ENCODE results near the gene PRKCB. TPM values are rescaled to one million over a fixed set of nuclear protein-coding genes. Genes with fewer than 3 reads are reported as not detected.
"Not testable (repeated sequence)": the region's sequence is repeated elsewhere in the genome, so short reads cannot be mapped to it uniquely, and the experiment has no call there.

Gene PRKCB
- total RNA-seq, 1 donor from 2014 or later, result 2.5 TPM

DNA sequence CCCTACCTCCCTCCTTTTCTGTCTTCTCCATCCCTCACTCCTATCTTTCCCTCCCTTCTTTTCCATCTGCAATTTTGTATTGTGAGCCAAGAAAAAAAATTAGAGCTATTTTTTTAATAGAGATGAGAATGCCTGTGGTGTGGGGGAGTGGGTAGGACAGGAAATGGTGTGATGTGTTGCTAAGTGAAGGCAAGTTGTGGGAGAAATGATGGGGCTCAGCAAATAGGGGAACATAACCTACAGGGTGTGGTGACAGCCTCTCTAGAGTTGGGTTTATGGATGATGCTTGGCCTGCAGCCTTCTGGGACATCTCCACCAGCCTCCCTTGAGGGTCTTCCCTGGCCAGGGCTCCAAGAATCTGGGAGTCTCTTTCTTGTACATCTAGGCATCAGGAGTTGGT lies 257.3 kb downstream of the PRKCB start:
- DNase-seq (no peak), ATAC-seq (no peak)
- intact Hi-C loops (cut with micrococcal nuclease), result no loop called here

DNA sequence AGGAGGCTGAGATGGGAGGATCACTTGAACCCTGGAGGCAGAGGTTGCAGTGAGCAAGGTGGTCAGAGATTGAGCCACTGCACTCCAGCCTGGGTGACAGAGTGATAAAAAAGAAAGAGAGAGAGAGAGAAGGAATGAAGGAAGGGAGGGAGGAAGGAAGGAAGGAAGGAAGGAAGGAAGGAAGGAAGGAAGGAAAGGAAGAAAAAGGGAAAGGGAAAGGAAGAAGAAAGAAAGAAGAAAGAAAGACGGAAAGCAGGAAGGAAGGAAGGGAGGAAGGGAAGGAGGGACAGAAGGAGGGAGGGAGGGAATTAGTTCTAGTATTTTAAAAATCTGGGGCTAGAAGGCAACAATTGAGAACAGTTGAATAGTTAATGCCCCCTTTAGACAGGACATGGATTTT lies 258.9 kb downstream of the PRKCB start:
- ATAC-seq (no peak), DNase-seq (no peak)
- intact Hi-C loops (cut with micrococcal nuclease), result no loop called here

DNA sequence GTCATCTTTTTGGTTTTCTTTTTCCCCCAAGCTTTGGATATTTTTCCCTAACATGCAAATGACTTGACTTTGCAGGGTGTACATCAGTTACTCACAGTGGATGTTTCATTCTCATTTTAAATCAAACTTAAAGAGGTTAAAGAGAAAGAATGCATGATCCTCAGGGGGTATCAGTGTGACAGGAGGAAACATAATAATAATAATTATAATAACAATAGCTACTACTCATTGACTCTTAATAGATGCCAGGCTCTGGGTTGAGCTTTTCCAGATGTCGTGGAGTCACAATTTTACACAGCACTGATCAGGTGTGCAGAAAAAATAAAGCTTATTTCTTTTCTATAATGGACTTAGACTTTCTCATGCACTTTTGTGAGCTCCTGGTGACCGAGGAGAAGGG lies 263.1 kb downstream of the PRKCB start:
- ATAC-seq (no peak), DNase-seq (no peak)
- intact Hi-C loops (cut with micrococcal nuclease), result no loop called here

DNA sequence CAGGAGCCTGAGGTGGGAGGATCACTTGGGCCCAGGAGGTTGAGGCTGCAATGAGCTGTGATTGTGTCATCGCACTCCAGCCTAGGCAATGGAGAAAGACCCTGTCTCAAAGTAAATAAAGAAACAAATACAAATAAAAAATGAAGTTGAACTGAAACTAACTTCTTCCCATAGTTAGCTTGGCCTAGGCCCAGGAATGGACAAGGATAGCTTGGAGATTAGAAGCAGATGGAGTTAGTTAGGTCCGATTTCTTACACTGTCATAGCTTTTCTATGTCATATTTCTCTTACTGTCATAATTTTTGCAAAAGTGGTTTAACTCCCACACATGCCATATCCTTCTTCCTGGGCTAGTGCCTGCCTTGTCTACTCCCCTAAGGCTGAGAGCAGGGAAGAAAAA lies 265.6 kb downstream of the PRKCB start:
- intact Hi-C loops (cut with micrococcal nuclease), result no loop called here
- ATAC-seq, result no peak

DNA sequence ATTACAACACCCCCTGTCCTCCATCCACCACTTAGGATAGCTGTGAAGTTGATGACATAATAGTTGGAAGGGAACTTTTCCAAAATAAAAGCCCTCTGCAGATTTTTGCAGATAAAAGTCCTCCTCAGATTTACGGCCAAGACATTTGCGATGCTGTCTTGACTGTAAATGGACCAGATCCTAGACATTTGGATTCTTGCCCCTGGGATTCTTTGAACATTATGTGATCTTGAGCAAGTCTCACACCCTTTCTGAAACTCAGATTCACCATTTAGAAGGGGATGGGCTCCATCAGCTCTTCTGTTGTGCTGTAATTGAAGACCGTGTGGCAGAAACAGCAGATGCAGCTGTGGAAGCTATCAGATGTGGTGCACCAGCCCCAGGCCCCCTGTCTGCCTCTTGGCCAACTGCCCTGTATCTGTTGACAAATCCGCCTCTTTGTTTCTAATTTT lies 266.5 kb downstream of the PRKCB start:
- intact Hi-C loops (cut with micrococcal nuclease), result no loop called here
- no peak for ATAC-seq
- DNase-seq, result no peak

More for the DNA sequence above, 265.6 kb downstream of the PRKCB start:
- DNase-seq, result no peak

DNA sequence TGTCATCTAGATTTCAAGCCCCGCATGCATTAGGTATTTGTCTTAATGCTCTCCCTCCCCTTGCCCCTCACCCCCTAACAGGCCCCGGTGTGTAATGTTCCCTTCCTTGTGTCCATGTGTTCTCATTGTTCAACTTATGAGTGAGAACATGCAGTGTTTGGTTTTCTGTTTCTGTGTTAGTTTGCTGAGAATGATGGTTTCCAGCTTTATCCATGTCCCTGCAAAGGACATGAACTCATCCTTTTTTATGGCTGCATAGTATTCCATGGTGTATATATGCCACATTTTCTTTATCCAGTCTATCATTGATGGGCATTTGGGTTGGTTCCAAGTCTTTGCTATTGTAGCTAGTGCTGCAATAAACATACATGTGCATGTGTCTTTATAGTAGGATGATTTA lies 269.7 kb downstream of the PRKCB start:
- intact Hi-C loops (cut with micrococcal nuclease); ATAC-seq; DNase-seq: not testable (repeated sequence)

DNA sequence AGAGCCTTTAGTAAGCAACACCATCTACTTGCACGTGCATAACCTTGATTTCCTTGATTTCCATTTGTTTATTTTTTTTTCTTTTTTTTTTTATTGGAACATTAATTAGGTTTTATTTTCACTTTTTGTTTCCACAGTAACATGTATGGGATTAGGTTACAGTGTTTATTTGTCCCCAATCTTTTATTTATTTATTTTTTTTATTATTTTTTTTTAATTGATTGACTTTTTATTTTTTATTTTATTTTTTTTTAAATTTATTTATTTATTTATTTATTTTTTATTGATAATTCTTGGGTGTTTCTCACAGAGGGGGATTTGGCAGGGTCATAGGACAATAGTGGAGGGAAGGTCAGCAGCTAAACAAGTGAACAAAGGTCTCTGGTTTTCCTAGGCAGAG lies 272.3 kb downstream of the PRKCB start:
- intact Hi-C loops (cut with micrococcal nuclease); ATAC-seq; DNase-seq: not testable (repeated sequence)

DNA sequence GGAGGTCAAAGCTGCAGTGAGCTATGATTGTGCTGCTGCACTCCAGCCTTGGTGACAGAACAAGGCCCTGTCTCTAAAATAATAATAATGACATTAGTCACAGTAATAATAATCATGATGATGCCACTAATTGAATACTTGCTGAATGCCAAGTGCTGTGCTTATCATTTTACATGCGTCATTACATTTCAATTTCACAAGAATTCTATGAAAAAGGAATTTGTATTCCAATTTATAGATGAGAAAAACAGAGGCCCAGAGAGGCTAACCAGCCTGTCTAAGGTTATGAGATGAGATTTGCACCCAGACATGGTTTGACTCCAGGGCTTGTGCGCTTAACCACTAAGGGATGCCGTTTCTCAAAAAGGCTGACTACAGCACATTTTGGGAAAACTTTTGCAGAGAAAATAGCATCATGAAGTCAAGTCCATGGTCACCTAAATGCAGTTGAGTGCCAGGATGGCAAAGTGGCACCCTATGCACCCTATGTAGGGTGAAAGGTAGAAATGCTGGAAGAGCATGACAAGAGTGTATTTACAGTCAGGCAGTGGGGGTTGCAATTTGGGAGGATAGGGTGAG lies 276.0 kb downstream of the PRKCB start:
- no peak for DNase-seq
- intact Hi-C loops (cut with micrococcal nuclease), result no loop called here
- no peak for ATAC-seq

DNA sequence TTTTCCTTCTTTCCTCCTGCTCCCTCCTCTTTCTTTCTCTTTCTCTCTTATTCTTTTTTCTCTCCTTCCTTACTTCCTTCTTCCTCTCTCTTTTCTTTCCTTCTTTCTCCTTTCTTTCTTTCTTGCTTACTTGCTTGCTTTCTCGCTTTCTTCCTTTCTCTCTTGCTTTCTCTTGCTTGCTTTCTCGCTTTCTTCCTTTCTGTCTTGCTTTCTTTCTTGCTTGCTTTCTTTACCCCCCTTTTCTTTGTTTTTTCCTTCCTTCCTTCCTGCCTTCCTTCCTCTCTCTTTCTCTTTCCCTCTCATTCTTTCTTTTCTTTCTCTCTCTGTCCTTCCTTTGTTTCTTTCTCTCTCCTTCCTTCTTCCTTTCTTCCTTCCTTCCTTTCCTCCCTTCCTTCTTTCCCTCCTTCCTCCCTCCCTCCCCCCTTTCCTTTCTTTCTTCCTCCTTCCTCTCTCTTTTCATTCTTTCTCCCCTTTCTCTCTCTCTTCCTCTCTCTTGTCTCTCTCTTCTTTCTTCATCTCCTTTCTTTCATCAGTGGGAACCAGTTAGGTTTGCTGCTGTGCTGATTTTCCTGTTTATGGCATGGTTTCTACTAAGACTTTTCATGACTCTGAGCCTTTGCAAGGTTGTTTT lies 277.4 kb downstream of the PRKCB start:
- intact Hi-C loops (cut with micrococcal nuclease), result no loop called here
- ATAC-seq (no peak), DNase-seq (no peak)

DNA sequence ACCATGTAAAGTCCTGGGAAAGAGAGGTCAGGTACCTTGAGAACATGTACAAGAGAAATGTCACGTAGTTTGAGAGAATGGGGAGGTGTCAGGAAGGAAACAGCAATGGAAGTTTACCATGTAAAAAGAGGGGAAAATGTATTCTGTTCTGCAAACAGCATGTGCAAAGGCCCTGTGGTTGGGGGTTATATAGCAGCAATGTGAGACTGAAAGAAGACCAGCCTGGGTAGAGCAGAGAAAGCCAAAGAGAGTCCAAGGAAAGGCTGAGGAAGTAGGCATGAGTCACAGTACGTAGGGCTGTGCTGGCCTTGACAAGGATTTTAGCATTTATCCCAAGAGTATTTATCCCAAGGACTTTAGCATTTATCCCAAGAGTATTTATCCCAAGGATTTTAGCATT lies 279.1 kb downstream of the PRKCB start:
- intact Hi-C loops (cut with micrococcal nuclease), result no loop called here
- DNase-seq, result no peak
- no peak for ATAC-seq

DNA sequence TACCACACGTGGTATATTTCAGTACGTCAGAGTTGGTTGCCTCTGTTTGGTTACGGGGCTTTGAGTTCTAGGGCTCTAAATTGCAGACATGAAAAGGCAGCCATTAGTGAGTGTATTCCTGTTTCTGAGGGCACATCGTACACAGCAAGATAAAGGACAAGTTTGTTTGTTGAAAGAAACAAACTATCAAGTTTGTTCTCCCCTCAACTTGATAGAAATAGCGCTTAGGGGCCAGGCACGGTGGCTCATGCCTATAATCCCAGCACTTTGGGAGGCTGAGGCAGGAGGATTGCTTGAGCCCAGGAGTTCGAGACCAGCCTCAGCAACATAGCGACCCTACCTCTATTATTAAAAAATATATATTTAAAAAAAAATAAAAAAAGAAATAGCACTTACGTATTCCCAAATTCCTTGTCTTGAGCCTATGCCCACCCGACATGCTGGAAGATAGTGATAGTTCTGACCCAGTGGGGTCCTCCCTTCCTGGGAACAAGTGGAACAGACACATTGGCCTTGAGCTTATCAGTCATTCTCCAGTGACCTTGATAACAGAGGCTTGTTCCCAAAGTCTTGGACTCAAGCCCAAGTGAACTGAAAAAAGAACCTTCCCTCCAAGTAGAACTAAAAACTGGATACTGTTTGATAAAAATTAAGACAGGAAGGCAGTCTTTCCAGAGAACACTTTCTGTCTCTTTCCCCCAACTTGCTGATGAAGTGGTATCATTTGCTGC lies 280.4 kb downstream of the PRKCB start:
- peak; percentile 76 for ATAC-seq
- intact Hi-C loops (cut with micrococcal nuclease), result no loop called here

DNA sequence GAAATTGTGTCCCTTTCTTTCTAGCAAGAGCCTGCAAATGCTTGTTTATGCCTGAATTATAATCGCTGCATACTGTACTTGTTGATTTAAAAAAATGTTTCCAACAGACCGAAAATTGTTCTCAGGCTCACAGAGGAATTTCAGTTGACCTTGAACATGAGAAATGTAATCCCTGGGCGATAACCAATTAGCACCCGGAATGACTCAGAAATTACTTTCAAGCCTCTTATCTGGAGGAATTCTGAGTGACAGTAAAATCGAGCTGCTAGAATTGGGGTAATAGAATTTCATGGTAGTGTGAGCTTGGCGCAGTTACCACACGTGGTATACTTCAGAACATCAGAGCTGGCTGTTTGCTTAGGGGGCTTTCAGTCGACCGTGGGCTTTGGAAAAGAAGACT lies 281.2 kb downstream of the PRKCB start:
- DNase-seq, result no peak
- peak; percentile 50 for ATAC-seq
- intact Hi-C loops (cut with micrococcal nuclease), result no loop called here

More for the DNA sequence above, 280.4 kb downstream of the PRKCB start:
- DNase-seq, result no peak

DNA sequence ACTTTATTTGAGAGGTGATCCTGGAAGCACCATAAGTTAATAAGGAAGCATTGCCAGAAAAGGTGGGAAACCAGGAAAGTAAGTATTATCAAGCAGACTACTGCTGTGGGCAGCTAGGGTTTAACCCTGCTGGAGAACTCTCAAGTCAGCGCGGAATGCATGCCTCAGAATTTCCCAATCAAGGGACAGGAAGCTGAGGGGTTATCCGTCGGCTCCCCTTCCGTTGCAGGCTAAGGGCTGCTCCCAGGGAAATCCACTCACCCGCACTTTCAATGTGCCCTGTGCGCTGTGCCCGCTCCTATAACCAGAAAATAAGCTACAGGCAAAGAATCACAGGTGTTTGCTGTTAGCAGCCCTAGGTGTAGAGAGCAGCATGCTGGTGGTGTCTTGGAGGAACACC lies 281.9 kb downstream of the PRKCB start:
- ATAC-seq (no peak), DNase-seq (no peak)
- intact Hi-C loops (cut with micrococcal nuclease), result no loop called here

DNA sequence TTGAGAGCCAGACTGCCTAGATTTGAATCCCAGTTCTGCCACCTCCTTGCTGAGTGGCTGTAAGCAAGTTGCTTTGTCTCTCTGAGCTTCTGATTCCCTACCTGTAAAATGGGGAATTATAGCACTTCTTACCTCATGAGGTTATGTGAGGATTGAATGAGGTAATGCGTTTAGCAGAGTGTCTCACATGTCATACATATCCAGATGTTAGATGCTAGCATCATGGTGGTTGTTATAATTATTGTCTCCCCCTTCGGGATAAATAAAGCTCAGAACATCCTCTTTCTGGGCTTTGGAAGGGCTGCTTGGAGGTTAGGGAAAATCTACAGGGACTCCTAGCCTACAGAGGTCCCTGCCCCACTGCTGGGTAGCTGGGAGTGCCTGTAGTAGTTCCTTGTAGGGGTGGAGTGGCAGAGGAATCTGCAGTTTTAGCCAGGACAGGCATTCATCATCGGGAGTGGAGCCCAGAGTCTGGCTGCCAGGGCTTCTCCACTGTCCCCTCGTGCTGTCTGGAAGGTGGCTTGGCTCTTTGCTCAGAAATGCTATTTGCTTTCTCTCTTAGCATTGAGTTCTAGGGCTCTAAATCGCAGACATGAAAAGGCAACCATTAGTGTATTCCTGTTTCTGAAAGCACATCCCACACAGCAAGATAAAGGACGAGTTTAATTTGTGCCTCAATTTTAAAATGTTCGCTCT lies 282.5 kb downstream of the PRKCB start:
- intact Hi-C loops (cut with micrococcal nuclease), result no loop called here
- ATAC-seq (peak; percentile 87), DNase-seq (peak; percentile 34)

DNA sequence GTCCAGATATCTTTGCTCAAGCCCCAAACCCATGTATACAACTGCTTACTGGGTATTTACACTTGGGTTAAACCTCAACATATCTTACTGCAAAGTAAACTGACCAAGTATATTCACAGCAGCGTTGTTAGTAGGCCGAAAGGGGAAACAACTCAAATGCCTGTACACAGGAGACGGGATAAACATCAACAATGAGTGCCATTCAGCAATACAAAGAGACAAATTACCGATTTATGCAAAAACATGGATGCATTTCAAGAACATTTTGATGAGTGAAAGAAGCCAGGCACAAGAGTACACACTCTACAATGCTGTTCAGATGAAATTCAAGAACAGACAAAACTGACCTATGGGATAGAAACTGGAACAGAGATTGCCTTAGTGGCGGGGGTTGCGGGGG lies 284.0 kb downstream of the PRKCB start:
- ATAC-seq, result no peak
- DNase-seq, result no peak
- intact Hi-C loops (cut with micrococcal nuclease), result no loop called here

DNA sequence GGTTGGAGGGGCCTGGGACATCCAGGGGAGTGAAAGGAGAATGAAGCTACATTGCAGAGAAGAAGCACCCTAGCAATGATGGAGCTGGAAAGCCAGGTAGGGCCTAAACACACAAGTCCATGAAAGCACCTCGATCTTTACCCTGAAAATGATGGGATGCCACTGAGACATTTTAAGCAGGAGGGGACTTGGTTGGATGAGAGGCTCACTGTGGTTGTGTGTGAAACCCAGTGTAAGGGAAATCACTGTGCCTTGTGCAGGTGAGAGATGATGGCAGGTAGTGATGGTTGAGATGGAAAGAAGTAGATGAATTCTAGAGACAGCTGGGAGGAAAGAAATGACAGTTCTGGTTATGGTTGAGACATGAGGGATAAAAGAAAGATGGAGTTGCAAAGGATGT lies 287.5 kb downstream of the PRKCB start:
- DNase-seq (no peak), ATAC-seq (no peak)
- intact Hi-C loops (cut with micrococcal nuclease), result no loop called here

DNA sequence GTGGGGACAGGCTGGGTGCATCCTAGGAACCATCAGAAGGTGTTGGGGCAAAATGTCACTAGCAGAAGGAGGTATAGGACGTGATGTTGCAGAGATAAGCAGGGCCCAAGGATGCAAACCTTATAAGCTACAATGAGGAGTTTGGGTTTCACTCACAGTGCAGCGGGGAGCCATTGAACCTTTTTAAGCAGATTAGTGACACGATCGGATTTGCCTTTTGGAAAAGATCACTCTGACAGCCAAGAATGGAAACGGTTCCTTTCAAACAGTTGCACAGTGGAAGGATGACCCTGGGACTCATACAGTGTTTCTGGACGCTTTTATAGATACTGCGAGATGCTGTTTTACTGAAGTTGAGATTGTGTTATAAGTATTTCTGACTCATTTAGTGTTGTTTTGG lies 288.5 kb downstream of the PRKCB start:
- DNase-seq (no peak), ATAC-seq (no peak)
- intact Hi-C loops (cut with micrococcal nuclease), result no loop called here

DNA sequence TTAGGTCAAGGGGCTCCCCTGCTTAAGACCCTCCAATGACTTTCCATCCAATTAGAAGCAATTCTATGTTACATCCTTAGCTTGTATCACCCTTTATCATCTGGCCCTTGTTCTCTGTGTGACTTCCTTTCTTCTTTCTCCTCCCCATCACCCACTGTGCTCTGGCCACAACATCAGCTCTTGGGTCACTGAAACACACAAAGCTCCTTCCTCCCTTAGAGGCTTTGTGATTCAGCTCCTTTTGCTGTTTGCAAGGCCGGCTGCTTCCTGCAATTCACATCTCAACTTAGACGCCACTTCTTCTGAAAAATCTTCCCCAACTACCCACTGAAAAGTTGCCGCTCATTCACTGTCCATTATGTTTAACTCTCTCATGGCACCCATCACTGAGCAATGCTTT lies 289.4 kb downstream of the PRKCB start:
- intact Hi-C loops (cut with micrococcal nuclease), result no loop called here
- DNase-seq (no peak), ATAC-seq (no peak)

DNA sequence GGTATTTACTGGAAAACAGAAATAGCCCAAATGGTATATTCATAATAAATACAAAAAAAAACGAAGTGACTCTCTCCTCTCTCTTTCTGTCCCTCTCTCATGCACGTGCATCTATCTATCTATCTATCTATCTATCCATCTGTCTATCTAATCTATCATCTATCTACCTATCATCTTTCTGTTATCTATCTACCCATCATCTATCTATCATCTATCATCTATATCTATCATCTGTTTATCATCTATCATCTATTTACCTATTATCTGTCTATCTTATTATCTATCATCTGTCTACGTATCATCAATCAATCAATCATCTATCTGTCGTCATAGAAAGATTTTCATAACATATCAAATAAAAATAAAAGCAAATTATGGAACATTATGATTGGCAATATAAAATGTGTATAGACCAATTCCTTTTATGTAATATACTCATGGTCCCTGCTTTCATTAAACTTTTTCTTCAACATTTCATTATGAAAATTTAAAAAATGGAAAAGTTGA lies 293.7 kb downstream of the PRKCB start:
- ATAC-seq (no peak), DNase-seq (no peak)
- intact Hi-C loops (cut with micrococcal nuclease), result no loop called here

DNA sequence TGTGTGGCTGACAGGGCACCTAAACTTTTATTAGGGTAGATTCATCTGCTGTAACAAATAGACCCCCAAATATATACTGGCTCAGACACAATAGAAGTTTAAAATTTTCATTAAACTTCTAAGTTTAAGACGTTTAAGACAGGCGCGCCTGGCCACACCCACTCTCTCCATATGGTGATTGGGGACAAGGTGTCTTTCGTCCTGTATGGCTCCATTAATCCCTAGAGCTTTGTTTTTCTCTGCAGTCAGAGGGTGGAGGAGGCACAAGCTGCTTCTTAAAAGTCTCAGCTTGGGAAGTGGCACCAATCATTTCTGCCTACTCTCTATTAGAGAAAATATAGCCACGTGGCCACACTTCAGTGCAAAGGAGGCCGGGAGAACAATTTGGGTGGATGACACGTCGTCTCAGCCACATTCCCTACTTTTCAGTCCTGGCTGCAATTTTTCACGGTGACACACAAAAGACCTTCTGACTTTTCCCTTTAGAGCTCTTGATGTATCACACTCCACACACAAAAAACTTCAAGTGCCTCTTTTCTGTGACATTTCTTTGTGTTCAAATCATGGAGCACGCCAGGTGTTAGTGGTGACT lies 294.8 kb downstream of the PRKCB start:
- ATAC-seq, result no peak
- intact Hi-C loops (cut with micrococcal nuclease), result no loop called here
- no peak for DNase-seq
